Trophoblast cell (in vitro differentiated cells and primary cell): ENCODE data around the gene NDUFAF2.

Source experiments
- DNase-seq, 2 donors: peaks; one replicate each; pipeline ENCODE4 v3.0.0-alpha.2; 2016
- H2AFZ ChIP-seq: 2 replicates; pipeline ENCODE4 v1.6.1; 2013; ENCODE audit warnings: low read length, moderate library complexity, mild to moderate bottlenecking; ENCODE audit not compliant: insufficient read depth, poor library complexity
- H2AK5ac ChIP-seq: 2 replicates; pipeline ENCODE4 v1.6.1; 2013; ENCODE audit warnings: mild to moderate bottlenecking, low read length
- H2BK120ac ChIP-seq: 2 replicates; pipeline ENCODE4 v1.6.1; 2013; ENCODE audit warnings: low read length, mild to moderate bottlenecking, moderate library complexity; ENCODE audit not compliant: insufficient read depth, poor library complexity
- H2BK12ac ChIP-seq: 2 replicates; pipeline ENCODE4 v1.6.1; 2013; ENCODE audit warnings: mild to moderate bottlenecking, low read length, moderate library complexity
- H2BK5ac ChIP-seq: 2 replicates; pipeline ENCODE4 v1.6.1; 2013; ENCODE audit warnings: low read length, low read depth, moderate library complexity, mild to moderate bottlenecking; ENCODE audit not compliant: poor library complexity
- H3K14ac ChIP-seq: 2 replicates; pipeline ENCODE4 v1.6.1; 2013; ENCODE audit warnings: mild to moderate bottlenecking, low read length
- H3K18ac ChIP-seq: 2 replicates; pipeline ENCODE4 v1.6.1; 2013; ENCODE audit warnings: mild to moderate bottlenecking, low read length
- H3K23ac ChIP-seq: 2 replicates; pipeline ENCODE4 v1.6.1; 2013; ENCODE audit warnings: low read length
- H3K27ac ChIP-seq: 2 replicates; pipeline ENCODE4 v1.5.1; 2013; ENCODE audit warnings: low read depth, mild to moderate bottlenecking, inconsistent platforms, low read length, moderate library complexity
- H3K27me3 ChIP-seq: 2 replicates; pipeline ENCODE4 v1.6.1; 2013; ENCODE audit warnings: inconsistent platforms, mild to moderate bottlenecking, low read length, moderate library complexity; ENCODE audit not compliant: insufficient read depth
- H3K36me3 ChIP-seq, 2 experiments: 1 replicate in 1 of 2; 2 replicates in 1 of 2; pipeline ENCODE4 v1.6.1; 2013; ENCODE audit warnings: low read length in 2 of 2, mild to moderate bottlenecking in 2 of 2, moderate library complexity in 1 of 2; ENCODE audit not compliant: insufficient read depth in 2 of 2, control insufficient read depth in 1 of 2
- H3K4ac ChIP-seq: 2 replicates; pipeline ENCODE4 v1.6.1; 2013; ENCODE audit warnings: low read depth, mild to moderate bottlenecking, low read length, moderate library complexity
- H3K4me1 ChIP-seq, 2 experiments: 1 replicate in 1 of 2; 2 replicates in 1 of 2; pipeline ENCODE4 v1.6.1; 2013; ENCODE audit warnings: low read length in 2 of 2, mild to moderate bottlenecking in 2 of 2, moderate library complexity in 1 of 2; ENCODE audit not compliant: insufficient read depth in 2 of 2, control insufficient read depth in 1 of 2
- H3K4me2 ChIP-seq: 2 replicates; pipeline ENCODE4 v1.6.1; 2013; ENCODE audit warnings: inconsistent platforms, mild to moderate bottlenecking, low read length, moderate library complexity
- H3K4me3 ChIP-seq: 2 replicates; pipeline ENCODE4 v1.5.1; 2013; ENCODE audit warnings: mild to moderate bottlenecking, low read depth, low read length, inconsistent platforms
- H3K79me1 ChIP-seq: one replicate; pipeline ENCODE4 v1.6.1; 2013; ENCODE audit warnings: low read length
- H3K79me2 ChIP-seq: 2 replicates; pipeline ENCODE4 v1.6.1; 2013; ENCODE audit warnings: low read length, mild to moderate bottlenecking; ENCODE audit not compliant: control insufficient read depth, insufficient read depth, poor library complexity
- H3K9ac ChIP-seq: 2 replicates; pipeline ENCODE4 v1.6.1; 2013; ENCODE audit warnings: mild to moderate bottlenecking, low read length
- H3K9me3 ChIP-seq: 2 replicates; pipeline ENCODE4 v1.6.1; 2013; ENCODE audit warnings: low read depth, mild to moderate bottlenecking, control low read depth, inconsistent platforms, low read length; ENCODE audit not compliant: insufficient read depth
- H4K12ac ChIP-seq: 2 replicates; pipeline ENCODE4 v1.6.1; 2013; ENCODE audit warnings: low read depth, mild to moderate bottlenecking, low read length, moderate library complexity
- H4K8ac ChIP-seq: 2 replicates; pipeline ENCODE4 v1.6.1; 2013; ENCODE audit warnings: low read depth, mild to moderate bottlenecking, low read length, moderate library complexity
- H4K91ac ChIP-seq: one replicate; pipeline ENCODE4 v1.6.1; 2013; ENCODE audit warnings: low read depth, mild to moderate bottlenecking, low read length, moderate library complexity
- WGBS: extraction: QIAGEN DNeasy Blood & Tissue Kit; methylation state at CpG from one replicate; pipeline ENCODE4 v1.1.7; 2013; ENCODE audit warnings: missing lambda C conversion rate; ENCODE audit not compliant: insufficient read length, insufficient coverage; ENCODE audit errors: extremely low coverage; 5-methylcytosine and 5-hydroxymethylcytosine counted together

NDUFAF2 gene

DNA sequence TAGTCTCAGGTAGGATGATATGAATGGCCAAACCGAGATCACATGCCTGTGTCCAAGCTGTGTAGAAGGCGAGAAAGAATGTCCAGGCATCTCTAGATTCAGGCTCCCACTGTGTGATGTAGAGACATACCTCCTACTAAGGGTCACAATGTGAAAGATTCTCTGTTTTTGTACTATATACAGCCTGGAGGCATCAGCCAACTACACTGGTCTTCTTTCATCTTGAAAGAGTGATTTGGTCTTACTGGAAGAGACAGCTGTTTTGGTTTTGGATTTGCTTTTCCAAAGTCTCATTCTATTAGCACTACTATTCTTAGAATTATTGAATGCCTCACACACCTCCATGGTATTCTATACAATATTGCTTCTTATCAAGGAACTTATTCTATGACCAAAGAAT lies 26.5 kb upstream of the NDUFAF2 start:
- H3K4ac ChIP-seq, result no peak overlapping the region
- no peaks in the 10 kb centered on the region for H3K79me2 ChIP-seq
- no peak overlapping the region for H3K23ac ChIP-seq
- no peak overlapping the region for H3K14ac ChIP-seq
- no peak overlapping the region for H2BK12ac ChIP-seq
- H3K27me3 ChIP-seq, result no peaks in the 10 kb centered on the region
- no peaks in the 10 kb centered on the region for H3K36me3 ChIP-seq
- no peak overlapping the region for H2BK5ac ChIP-seq
- no peaks in the 10 kb centered on the region for H3K9me3 ChIP-seq
- no peak overlapping the region for H4K91ac ChIP-seq
- H2AFZ ChIP-seq, result no peak overlapping the region
- no peak overlapping the region for H3K4me3 ChIP-seq
- H3K18ac ChIP-seq, result no peak overlapping the region
- H3K27ac ChIP-seq, result no peak overlapping the region
- no peak overlapping the region for H2AK5ac ChIP-seq
- no peak overlapping the region for H2BK120ac ChIP-seq
- no peaks in the 10 kb centered on the region for H3K79me1 ChIP-seq
- H3K9ac ChIP-seq, result no peak overlapping the region
- no peak overlapping the region for H4K12ac ChIP-seq
- H4K8ac ChIP-seq, result no peak overlapping the region
- no CpG with 5 or more reads among the region's 2 CpGs for WGBS
- no peaks in the 10 kb centered on the region for H3K4me1 ChIP-seq
- DNase-seq, result no peak
- no peak overlapping the region for H3K4me2 ChIP-seq

DNA sequence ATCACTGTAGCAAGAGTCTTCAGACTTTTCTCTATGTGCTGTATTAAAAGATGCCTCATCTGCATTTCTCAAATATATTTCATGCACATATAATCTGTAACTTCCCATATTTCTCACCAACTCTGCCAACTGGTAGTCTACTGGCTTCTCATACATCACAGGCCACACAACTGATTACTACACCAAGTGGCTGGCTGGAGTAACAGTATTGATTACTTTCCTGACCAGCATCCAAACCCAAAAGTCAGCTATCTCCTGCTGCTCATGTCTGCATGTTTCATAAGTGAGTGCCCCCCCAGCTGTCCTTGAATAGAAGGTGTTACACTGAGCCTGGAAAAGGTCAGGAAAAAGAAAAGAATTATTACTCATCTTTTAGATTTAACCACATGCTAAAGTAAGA lies 17.6 kb upstream of the NDUFAF2 start:
- Histone ChIP-seq H3K27ac (no peak overlapping the region), H3K9me3 (no peaks in the 10 kb centered on the region), H3K36me3 (peaks cover 0 to 2% of the 10 kb centered on the region in 2 experiments), H3K9ac (no peak overlapping the region), H2AK5ac (no peak overlapping the region), H3K4me1 (no peaks in the 10 kb centered on the region), H3K23ac (no peak overlapping the region), H2BK12ac (no peak overlapping the region), H4K12ac (no peak overlapping the region), H3K4me2 (no peak overlapping the region), H3K18ac (no peak overlapping the region), H2AFZ (no peak overlapping the region), H3K14ac (no peak overlapping the region), H3K27me3 (no peaks in the 10 kb centered on the region), H3K79me2 (no peaks in the 10 kb centered on the region), H4K8ac (no peak overlapping the region), H3K79me1 (no peaks in the 10 kb centered on the region), H3K4ac (no peak overlapping the region), H4K91ac (no peak overlapping the region), H2BK5ac (no peak overlapping the region), H2BK120ac (no peak overlapping the region), H3K4me3 (no peak overlapping the region)
- no peak for DNase-seq

DNA sequence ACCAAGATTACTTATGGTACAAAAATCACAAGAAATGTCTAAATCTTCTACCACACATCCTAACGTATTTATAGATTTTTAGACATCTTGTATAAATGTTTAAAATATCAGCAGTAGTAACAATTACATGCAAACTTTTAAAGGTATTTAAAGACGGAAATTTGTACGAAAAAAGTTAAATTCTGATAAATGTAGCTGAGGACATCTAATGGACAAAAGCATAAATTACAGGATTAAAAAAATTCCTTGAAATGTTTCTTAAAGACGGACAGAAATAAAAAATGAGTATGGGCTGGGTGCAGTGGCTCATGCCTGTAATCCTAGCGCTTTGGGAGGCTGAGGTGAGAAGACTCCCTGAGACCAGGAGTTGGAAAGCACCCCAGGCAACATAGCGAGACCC lies 16.0 kb upstream of the NDUFAF2 start:
- H2AK5ac ChIP-seq, result no peak overlapping the region
- no peak overlapping the region for H2BK5ac ChIP-seq
- H3K9ac ChIP-seq, result no peak overlapping the region
- no peak overlapping the region for H3K14ac ChIP-seq
- WGBS, result 100% methylated on average over 2 of the region's 6 CpGs
- H3K9me3 ChIP-seq, result no peaks in the 10 kb centered on the region
- H3K27ac ChIP-seq, result no peak overlapping the region
- no peak overlapping the region for H4K91ac ChIP-seq
- no peak overlapping the region for H3K4ac ChIP-seq
- no peaks in the 10 kb centered on the region for H3K79me2 ChIP-seq
- H3K4me1 ChIP-seq, result no peaks in the 10 kb centered on the region
- no peaks in the 10 kb centered on the region for H3K27me3 ChIP-seq
- no peak overlapping the region for H2BK12ac ChIP-seq
- DNase-seq, result peak in 1 of 2 donors; percentile 30
- H4K8ac ChIP-seq, result no peak overlapping the region
- no peak overlapping the region for H3K18ac ChIP-seq
- no peak overlapping the region for H4K12ac ChIP-seq
- H2AFZ ChIP-seq, result no peak overlapping the region
- H2BK120ac ChIP-seq, result no peak overlapping the region
- H3K23ac ChIP-seq, result no peak overlapping the region
- H3K4me2 ChIP-seq, result no peak overlapping the region
- no peak overlapping the region for H3K4me3 ChIP-seq
- H3K36me3 ChIP-seq, result peaks cover 0 to 2% of the 10 kb centered on the region in 2 experiments
- H3K79me1 ChIP-seq, result no peaks in the 10 kb centered on the region

DNA sequence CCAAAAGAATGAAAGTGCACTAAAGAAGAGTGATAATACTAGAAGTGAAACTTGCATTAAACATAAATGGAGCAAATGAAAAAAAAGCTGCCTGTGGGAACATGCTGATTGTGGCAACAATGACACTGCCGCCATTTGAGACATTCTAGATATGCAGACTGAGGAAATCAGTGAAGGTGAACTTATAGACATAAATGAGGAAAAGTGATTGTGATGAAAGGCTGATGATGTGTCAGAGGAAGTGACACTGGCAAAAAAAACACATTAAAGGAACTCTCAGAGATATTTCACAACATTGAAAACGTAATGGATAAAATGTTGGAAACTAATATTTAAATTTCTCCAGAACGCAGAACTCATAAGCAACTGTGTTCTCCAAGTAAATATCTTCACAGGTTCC lies 1.4 kb upstream of the NDUFAF2 start:
- Histone ChIP-seq H3K4me3 (no peak overlapping the region), H3K23ac (no peak overlapping the region), H3K18ac (no peak overlapping the region)

More for the DNA sequence above, 1.4 kb upstream of the NDUFAF2 start:
- no peak overlapping the region for H3K27ac ChIP-seq
- peak in 1 of 2 donors; percentile 20 for DNase-seq
- no peak overlapping the region for H2AFZ ChIP-seq
- WGBS, result no CpG with 5 or more reads among the region's 3 CpGs
- no peak overlapping the region for H3K4me2 ChIP-seq
- H2BK12ac ChIP-seq, result no peak overlapping the region
- H2BK120ac ChIP-seq, result no peak overlapping the region
- peaks cover 2% of the 10 kb centered on the region for H3K79me1 ChIP-seq
- H3K27me3 ChIP-seq, result no peaks in the 10 kb centered on the region
- no peaks in the 10 kb centered on the region for H3K9me3 ChIP-seq
- H3K79me2 ChIP-seq, result no peaks in the 10 kb centered on the region
- no peak overlapping the region for H4K8ac ChIP-seq
- peaks cover 2 to 5% of the 10 kb centered on the region in 2 experiments for H3K4me1 ChIP-seq
- no peak overlapping the region for H2AK5ac ChIP-seq
- no peak overlapping the region for H4K91ac ChIP-seq
- no peak overlapping the region for H2BK5ac ChIP-seq
- no peak overlapping the region for H3K4ac ChIP-seq
- no peaks in the 10 kb centered on the region for H3K36me3 ChIP-seq
- H3K14ac ChIP-seq, result no peak overlapping the region
- H4K12ac ChIP-seq, result no peak overlapping the region
- no peak overlapping the region for H3K9ac ChIP-seq
